H9 (cell line): Measurements from ENCODE around the gene SLC35F5. TPM values are rescaled to one million over a fixed set of nuclear protein-coding genes. Genes with fewer than 3 reads are reported as not detected.

ENCODE experiments used
- DNase-seq: peaks from one replicate; pipeline ENCODE4 v3.0.0-alpha.2; 2017
- H2AFZ ChIP-seq: one replicate; pipeline ENCODE4 v1.6.1; 2013; ENCODE audit warnings: mild to moderate bottlenecking, low read length, control low read depth, moderate library complexity
- H2AK5ac ChIP-seq: 2 replicates; pipeline ENCODE4 v1.6.1; 2013; ENCODE audit warnings: low read length, control low read depth, mixed read lengths; ENCODE audit not compliant: insufficient read length
- H2BK120ac ChIP-seq: one replicate; pipeline ENCODE4 v1.6.1; 2013; ENCODE audit warnings: low read depth, mild to moderate bottlenecking, low read length, control low read depth, inconsistent platforms; ENCODE audit not compliant: poor library complexity, severe bottlenecking
- H2BK12ac ChIP-seq: 2 replicates; pipeline ENCODE4 v1.6.1; 2013; ENCODE audit warnings: low read length, control low read depth, mixed read lengths, low read depth; ENCODE audit not compliant: insufficient read length
- H2BK15ac ChIP-seq: 2 replicates; pipeline ENCODE4 v1.6.1; 2013; ENCODE audit warnings: low read depth, low read length, control low read depth
- H2BK20ac ChIP-seq: one replicate; pipeline ENCODE4 v1.6.1; 2013; ENCODE audit warnings: low read depth, mild to moderate bottlenecking, low read length, control low read depth, inconsistent platforms; ENCODE audit not compliant: poor library complexity, severe bottlenecking
- H2BK5ac ChIP-seq: 2 replicates; pipeline ENCODE4 v1.6.1; 2013; ENCODE audit warnings: low read length, control low read depth, mixed read lengths; ENCODE audit not compliant: insufficient read length
- H3K14ac ChIP-seq: 2 replicates; pipeline ENCODE4 v1.6.1; 2013; ENCODE audit warnings: low read length, control low read depth; ENCODE audit not compliant: insufficient read depth
- H3K18ac ChIP-seq: 2 replicates; pipeline ENCODE4 v1.6.1; 2013; ENCODE audit warnings: low read depth, mild to moderate bottlenecking, mixed read lengths, low read length, control low read depth; ENCODE audit not compliant: insufficient read length
- H3K23ac ChIP-seq: 2 replicates; pipeline ENCODE4 v1.6.1; 2013; ENCODE audit warnings: low read length, control low read depth, mixed read lengths, low read depth; ENCODE audit not compliant: insufficient read length
- H3K23me2 ChIP-seq: 2 replicates; pipeline ENCODE4 v1.6.1; 2013; ENCODE audit warnings: low read depth, mild to moderate bottlenecking, mixed read lengths, low read length, control low read depth; ENCODE audit not compliant: insufficient read length, poor library complexity, severe bottlenecking
- H3K27ac ChIP-seq: 2 replicates; pipeline ENCODE4 v1.5.1; 2013; ENCODE audit warnings: low read length, control low read depth, mixed read lengths, low read depth; ENCODE audit not compliant: insufficient read length
- H3K27me3 ChIP-seq: 2 replicates; pipeline ENCODE4 v1.6.1; 2013; ENCODE audit warnings: low read length, control low read depth, inconsistent platforms; ENCODE audit not compliant: insufficient read depth
- H3K4ac ChIP-seq: 2 replicates; pipeline ENCODE4 v1.6.1; 2013; ENCODE audit warnings: low read depth, mild to moderate bottlenecking, control low read depth, inconsistent platforms, low read length, moderate library complexity
- H3K4me1 ChIP-seq: 2 replicates; pipeline ENCODE4 v1.6.1; 2013; ENCODE audit warnings: low read length, control low read depth, inconsistent platforms; ENCODE audit not compliant: insufficient read depth
- H3K4me2 ChIP-seq: 2 replicates; pipeline ENCODE4 v1.6.1; 2013; ENCODE audit warnings: low read length, control low read depth, mixed read lengths; ENCODE audit not compliant: insufficient read length, insufficient read depth
- H3K56ac ChIP-seq: 2 replicates; pipeline ENCODE4 v1.6.1; 2013; ENCODE audit warnings: low read depth, mild to moderate bottlenecking, mixed read lengths, low read length, control low read depth; ENCODE audit not compliant: insufficient read length
- H3K79me1 ChIP-seq: 2 replicates; pipeline ENCODE4 v1.6.1; 2013; ENCODE audit warnings: low read depth, mild to moderate bottlenecking, moderate library complexity, low read length, control low read depth, inconsistent platforms; ENCODE audit not compliant: insufficient read depth, poor library complexity, severe bottlenecking
- H3K79me2 ChIP-seq: 2 replicates; pipeline ENCODE4 v1.6.1; 2013; ENCODE audit warnings: low read length, control low read depth, inconsistent platforms; ENCODE audit not compliant: insufficient read depth
- H3K9ac ChIP-seq: 2 replicates; pipeline ENCODE4 v1.6.1; 2013; ENCODE audit warnings: low read length, control low read depth, mixed read lengths; ENCODE audit not compliant: insufficient read length; ENCODE audit errors: extremely low read depth
- H3K9me3 ChIP-seq: one replicate; pipeline ENCODE4 v1.6.1; 2013; ENCODE audit warnings: low read depth, low read length, inconsistent platforms; ENCODE audit not compliant: control insufficient read depth
- H3T11ph ChIP-seq: one replicate; pipeline ENCODE4 v1.6.1; 2013; ENCODE audit warnings: mild to moderate bottlenecking, low read length, control low read depth, inconsistent platforms
- H4K20me1 ChIP-seq: one replicate; pipeline ENCODE4 v1.6.1; 2013; ENCODE audit not compliant: control insufficient read depth, insufficient read length, insufficient read depth
- H4K5ac ChIP-seq: 2 replicates; pipeline ENCODE4 v1.6.1; 2013; ENCODE audit warnings: low read depth, mild to moderate bottlenecking, mixed read lengths, low read length, control low read depth; ENCODE audit not compliant: insufficient read length
- H4K8ac ChIP-seq: replicated peaks from 2 replicates; pipeline ENCODE4 v1.6.1; 2013; ENCODE audit warnings: low read length, control low read depth, mixed read lengths, low read depth; ENCODE audit not compliant: insufficient read length
- H4K91ac ChIP-seq: 2 replicates; pipeline ENCODE4 v1.6.1; 2013; ENCODE audit warnings: low read depth, mild to moderate bottlenecking, moderate library complexity, mixed read lengths, low read length, control low read depth; ENCODE audit not compliant: insufficient read length
- H3K27ac Mint-ChIP-seq, 3 experiments: 2 replicates in 2 of 3; 3 replicates in 1 of 3; pipeline ENCODE4 v1.8.0; 2020 to 2021; ENCODE audit warnings: mixed read lengths in 3 of 3, mild to moderate bottlenecking in 1 of 3, moderate library complexity in 1 of 3
- H3K27me3 Mint-ChIP-seq: 2 replicates; pipeline ENCODE4 v1.8.0; 2021; ENCODE audit warnings: low read depth, mild to moderate bottlenecking, moderate library complexity, mixed read lengths
- H3K36me3 Mint-ChIP-seq, 3 experiments: 2 replicates in 2 of 3; 3 replicates in 1 of 3; pipeline ENCODE4 v1.8.0; 2020 to 2021; ENCODE audit warnings: low read depth in 3 of 3, mixed read lengths in 3 of 3; ENCODE audit not compliant: insufficient read depth in 1 of 3
- H3K4me1 Mint-ChIP-seq, 2 experiments: 2 replicates each; pipeline ENCODE4 v1.8.0; 2020; ENCODE audit warnings: mixed read lengths in 2 of 2
- H3K4me3 Mint-ChIP-seq, 2 experiments: 2 replicates in 1 of 2; 3 replicates in 1 of 2; pipeline ENCODE4 v1.8.0; 2020 to 2021; ENCODE audit warnings: mild to moderate bottlenecking in 2 of 2, mixed read lengths in 2 of 2, moderate library complexity in 1 of 2
- H3K9me3 Mint-ChIP-seq, 2 experiments: 2 replicates in 1 of 2; 3 replicates in 1 of 2; pipeline ENCODE4 v1.8.0; 2020; ENCODE audit warnings: mild to moderate bottlenecking in 2 of 2, mixed read lengths in 2 of 2, moderate library complexity in 1 of 2
- CTCF ChIP-seq: fragments of 200-600 bp; sonication (generic); conservative IDR thresholded peaks from 3 replicates; pipeline ENCODE4 v1.8.0; 2021; ENCODE audit warnings: antibody characterized with exemption, mild to moderate bottlenecking
- WGBS: extraction: QIAGEN DNeasy Blood & Tissue Kit; methylation state at CpG from one replicate; pipeline ENCODE4 v1.1.7; 2013; ENCODE audit warnings: missing lambda C conversion rate, low lambda C conversion rate, mixed read lengths; ENCODE audit not compliant: insufficient read length; ENCODE audit errors: extremely low coverage; 5-methylcytosine and 5-hydroxymethylcytosine counted together
- total RNA-seq: library from RNA; stranded (reverse); gene quantifications from 2 replicates; pipeline ENCODE4 v1.2.1, GENCODE V29; 2021

The SLC35F5 gene
- total RNA-seq, 1 experiment from 2014 or later: 31.3 TPM

- WGBS: no CpG with 5 or more reads among the region's 9 CpGs
- Histone ChIP-seq H3K23me2 (no peaks in the 10 kb centered on the region), H4K91ac (no peak overlapping the region), H3K4me2 (no peak overlapping the region), H3T11ph (no peak overlapping the region), H2BK120ac (no peak overlapping the region), H2AK5ac (no peak overlapping the region), H3K79me2 (no peaks in the 10 kb centered on the region), H2BK20ac (no peak overlapping the region), H3K4ac (no peak overlapping the region), H3K79me1 (no peaks in the 10 kb centered on the region), H3K27ac (no peak overlapping the region), H3K9me3 (no peaks in the 10 kb centered on the region), H2BK12ac (no peak overlapping the region), H3K14ac (no peak overlapping the region), H4K20me1 (no peaks in the 10 kb centered on the region), H3K56ac (no peak overlapping the region), H2AFZ (no peak overlapping the region), H4K5ac (no peak overlapping the region), H3K23ac (no peak overlapping the region), H3K4me1 (peaks cover 5% of the 10 kb centered on the region; the same call in 1 of the 2 replicates), H3K9ac (no peak overlapping the region), H3K18ac (no peak overlapping the region), H3K27me3 (no peaks in the 10 kb centered on the region), H4K8ac (no peak overlapping the region), H2BK15ac (no peak overlapping the region), H2BK5ac (no peak overlapping the region)
- no peak for TF ChIP-seq CTCF
- Mint-ChIP-seq H3K9me3 (peaks cover 3 to 5% of the 10 kb centered on the region in 2 experiments; a peak in 3 of 5 replicates), H3K27ac (no peak overlapping the region), H3K4me1 (peaks cover 15 to 20% of the 10 kb centered on the region in 2 experiments), H3K4me3 (no peak overlapping the region), H3K27me3 (peaks cover 72% of the 10 kb centered on the region), H3K36me3 (no peaks in the 10 kb centered on the region)
- no peak for DNase-seq
Observed at GRCh38 chr2:113675875-113676274, 80.6 kb downstream of the SLC35F5 start.
